DOHH2 (cell line): Measurements from ENCODE around the gene RNF212.

Experiments used
- H3F3A ChIP-seq: fragments of 200-600 bp; sonication (generic), shearing (Covaris generic); 2 replicates; pipeline ENCODE4 v1.6.0; 2016; ENCODE audit warnings: antibody characterized with exemption, mild to moderate bottlenecking; ENCODE audit not compliant: control insufficient read depth, insufficient read depth
- H3K27ac ChIP-seq: fragments of 200-600 bp; sonication (generic); 2 replicates; pipeline ENCODE4 v1.5.1; 2014; ENCODE audit warnings: low read depth, mild to moderate bottlenecking, low read length, moderate library complexity
- H3K27me3 ChIP-seq: fragments of 200-600 bp; sonication (generic); 2 replicates; pipeline ENCODE4 v1.6.1; 2014; ENCODE audit warnings: mild to moderate bottlenecking, low read length, mixed read lengths; ENCODE audit not compliant: control insufficient read depth
- H3K36me3 ChIP-seq: fragments of 200-600 bp; sonication (generic); 2 replicates; pipeline ENCODE4 v1.6.1; 2014; ENCODE audit warnings: mild to moderate bottlenecking, low read length, moderate library complexity, mixed read lengths; ENCODE audit not compliant: control insufficient read depth
- H3K4me1 ChIP-seq: fragments of 200-600 bp; sonication (generic); 2 replicates; pipeline ENCODE4 v1.6.1; 2014; ENCODE audit warnings: mild to moderate bottlenecking, low read length, mixed read lengths; ENCODE audit not compliant: control insufficient read depth
- H3K4me2 ChIP-seq: fragments of 200-600 bp; sonication (generic); 2 replicates; pipeline ENCODE4 v1.6.0; 2014; ENCODE audit warnings: mild to moderate bottlenecking, low read length, moderate library complexity
- H3K4me3 ChIP-seq: fragments of 200-600 bp; sonication (generic); 2 replicates; pipeline ENCODE4 v1.5.1; 2014; ENCODE audit warnings: mild to moderate bottlenecking, low read length, mixed read lengths
- H3K79me2 ChIP-seq: fragments of 200-600 bp; sonication (generic); 2 replicates; pipeline ENCODE4 v1.6.1; 2014; ENCODE audit warnings: mild to moderate bottlenecking, low read length, mixed read lengths; ENCODE audit not compliant: control insufficient read depth
- H3K9me2 ChIP-seq: fragments of 200-600 bp; sonication (generic); replicated peaks from 2 replicates; pipeline ENCODE4 v1.6.1; 2014; ENCODE audit warnings: mild to moderate bottlenecking, low read length, mixed read lengths; ENCODE audit not compliant: control insufficient read depth
- H3K9me3 ChIP-seq: fragments of 200-600 bp; sonication (generic); 2 replicates; pipeline ENCODE4 v1.6.1; 2014; ENCODE audit warnings: antibody characterized with exemption, low read length, mixed read lengths; ENCODE audit not compliant: control insufficient read depth, insufficient read depth
- H4K20me1 ChIP-seq: fragments of 200-600 bp; sonication (generic); 2 replicates; pipeline ENCODE4 v1.6.0; 2014; ENCODE audit warnings: low read depth, mild to moderate bottlenecking, antibody characterized with exemption, low read length, moderate library complexity; ENCODE audit not compliant: control insufficient read depth, insufficient read depth
- CTCF ChIP-seq: fragments of 200-600 bp; sonication (generic); IDR thresholded peaks from one replicate; pipeline ENCODE4 v1.5.1; 2014; ENCODE audit warnings: antibody characterized with exemption, mild to moderate bottlenecking, low read depth, low read length; ENCODE audit not compliant: poor library complexity, severe bottlenecking
- EZH2phosphoT487 ChIP-seq: fragments of 200-600 bp; sonication (generic); IDR thresholded peaks from 2 replicates; pipeline ENCODE4 v1.6.1; 2017; ENCODE audit warnings: borderline replicate concordance, mild to moderate bottlenecking, antibody characterized with exemption, low read length, moderate library complexity, mixed read lengths

The RNF212 gene

GRCh38 chr4:1112174-1112820, 1.1 kb downstream of the RNF212 start:
- Histone ChIP-seq H3F3A (no peaks in the 10 kb centered on the region), H3K4me1 (no peaks in the 10 kb centered on the region), H3K9me2 (no peaks in the 10 kb centered on the region), H3K4me2 (no peak overlapping the region), H3K4me3 (no peak overlapping the region), H4K20me1 (no peaks in the 10 kb centered on the region), H3K9me3 (no peaks in the 10 kb centered on the region), H3K27me3 (peaks cover 12% of the 10 kb centered on the region), H3K36me3 (no peaks in the 10 kb centered on the region), H3K27ac (no peak overlapping the region), H3K79me2 (no peaks in the 10 kb centered on the region)
- TF ChIP-seq EZH2phosphoT487 = no peak
- no peak for TF ChIP-seq CTCF

- Histone ChIP-seq H3K9me2 (no peaks in the 10 kb centered on the region), H3K9me3 (no peaks in the 10 kb centered on the region), H3K27ac (no peak overlapping the region), H3K4me3 (no peak overlapping the region), H3F3A (no peaks in the 10 kb centered on the region), H3K4me2 (no peak overlapping the region), H3K4me1 (no peaks in the 10 kb centered on the region), H3K36me3 (no peaks in the 10 kb centered on the region), H3K27me3 (peaks cover 6% of the 10 kb centered on the region), H4K20me1 (no peaks in the 10 kb centered on the region), H3K79me2 (no peaks in the 10 kb centered on the region)
- TF ChIP-seq EZH2phosphoT487 (no peak), CTCF (no peak)
These were observed 2.0 kb downstream of the RNF212 start for GRCh38 chr4:1111259-1111809.

GRCh38 chr4:1109898-1110506, 3.4 kb downstream of the RNF212 start:
- H3K4me2 ChIP-seq = no peak overlapping the region
- H3K9me3 ChIP-seq = no peaks in the 10 kb centered on the region
- H3K27ac ChIP-seq = no peak overlapping the region
- no peaks in the 10 kb centered on the region for H3K4me1 ChIP-seq
- no peaks in the 10 kb centered on the region for H3K36me3 ChIP-seq
- no peaks in the 10 kb centered on the region for H3K79me2 ChIP-seq
- H3F3A ChIP-seq = no peaks in the 10 kb centered on the region
- no peak overlapping the region for H3K4me3 ChIP-seq
- TF ChIP-seq EZH2phosphoT487 (no peak), CTCF (no peak)
- no peaks in the 10 kb centered on the region for H3K9me2 ChIP-seq
- peaks cover 6% of the 10 kb centered on the region for H3K27me3 ChIP-seq
- no peaks in the 10 kb centered on the region for H4K20me1 ChIP-seq
